ENCODE data around the gene GGACT.

- no peak for TF ChIP-seq TAF1 (IDR thresholded peaks at IDR 0.05; ENCODE audit: borderline replicate concordance, insufficient read depth, low read length)
- TF ChIP-seq POLR2AphosphoS5 (IDR thresholded peaks at IDR 0.05; ENCODE audit: low read depth, low read length) = no peak
- no peak for TF ChIP-seq REST (IDR thresholded peaks at IDR 0.05; ENCODE audit: insufficient read depth in 1 of 2, low read depth in 2 of 2, low read length in 2 of 2)
- TF ChIP-seq FOXP2 (optimal IDR thresholded peaks at IDR 0.05; ENCODE audit: borderline replicate concordance, extremely low read depth, extremely low read length, insufficient read depth) = no peak
- TF ChIP-seq SIN3A (IDR thresholded peaks at IDR 0.05; ENCODE audit: borderline replicate concordance, insufficient read depth, low read length) = no peak
Observed at GRCh38 chr13:100513171-100513570, 75.4 kb downstream of the GGACT start.
